ENCODE measurements around the gene FBN1. TPM values are rescaled to one million over a fixed set of nuclear protein-coding genes. Genes with fewer than 3 reads are reported as not detected.

FBN1 gene
- total RNA-seq, 1 donor from 2014 or later: 78.8 TPM

- Histone ChIP-seq H3K4me1 (no peaks in the 10 kb centered on the region), H3K4me2 (no peak overlapping the region), H3K79me2 (ENCODE audit: low read depth) (no peaks in the 10 kb centered on the region), H3K4me3 (no peak overlapping the region), H3K27me3 (no peaks in the 10 kb centered on the region), H3K9ac (no peak overlapping the region), H4K20me1 (ENCODE audit: low read depth) (no peaks in the 10 kb centered on the region), H3K27ac (no peak overlapping the region), H3K36me3 (no peaks in the 10 kb centered on the region), H3K9me3 (ENCODE audit: low read depth) (no peaks in the 10 kb centered on the region), H3F3A (ENCODE audit: low read depth) (no peaks in the 10 kb centered on the region), H2AFZ (replicated peaks) (no peak overlapping the region)
- DNase-seq (ENCODE audit: low spot score): no peak
- no peak overlapping the region for H3K4me3 Mint-ChIP-seq
- peaks cover 16% of the 10 kb centered on the region for H3K36me3 Mint-ChIP-seq
- H3K27ac Mint-ChIP-seq: no peak overlapping the region
- H3K27me3 Mint-ChIP-seq (ENCODE audit: insufficient read depth, low read depth): no peaks in the 10 kb centered on the region
- H3K9me3 Mint-ChIP-seq: no peaks in the 10 kb centered on the region
- TF ChIP-seq EZH2phosphoT487 (IDR thresholded peaks at IDR 0.05) (no peak), EZH2 (IDR thresholded peaks at IDR 0.05) (no peak), CTCF (IDR thresholded peaks at IDR 0.05) (no peak)
- peaks cover 7% of the 10 kb centered on the region for H3K4me1 Mint-ChIP-seq
These were observed 237.2 kb downstream of the FBN1 start for GRCh38 chr15:48408327-48408726.

- no peaks in the 10 kb centered on the region for H3K27me3 ChIP-seq
- no peak overlapping the region for H3K27ac Mint-ChIP-seq
- no peak overlapping the region for H3K4me3 ChIP-seq
- no peaks in the 10 kb centered on the region for H3F3A ChIP-seq (ENCODE audit: low read depth)
- H3K9me3 ChIP-seq (ENCODE audit: low read depth): no peaks in the 10 kb centered on the region
- no peak for DNase-seq (ENCODE audit: low spot score)
- TF ChIP-seq CTCF (IDR thresholded peaks at IDR 0.05) (no peak), EZH2phosphoT487 (IDR thresholded peaks at IDR 0.05) (no peak)
- no peak overlapping the region for H3K27ac ChIP-seq
- no peaks in the 10 kb centered on the region for H3K27me3 Mint-ChIP-seq (ENCODE audit: insufficient read depth, low read depth)
- H3K79me2 ChIP-seq (ENCODE audit: low read depth): no peaks in the 10 kb centered on the region
- no peaks in the 10 kb centered on the region for H4K20me1 ChIP-seq (ENCODE audit: low read depth)
- peaks cover 16% of the 10 kb centered on the region for H3K36me3 Mint-ChIP-seq
- H3K4me3 Mint-ChIP-seq: no peak overlapping the region
- H3K4me2 ChIP-seq: no peak overlapping the region
- H3K9ac ChIP-seq: no peak overlapping the region
- H2AFZ ChIP-seq (replicated peaks): no peak overlapping the region
- no peaks in the 10 kb centered on the region for H3K4me1 ChIP-seq
- peaks cover 7% of the 10 kb centered on the region for H3K4me1 Mint-ChIP-seq
- H3K36me3 ChIP-seq: no peaks in the 10 kb centered on the region
- H3K9me3 Mint-ChIP-seq: no peaks in the 10 kb centered on the region
These were observed 237.9 kb downstream of the FBN1 start for GRCh38 chr15:48407646-48408045.

- Histone ChIP-seq H3F3A (ENCODE audit: low read depth) (no peaks in the 10 kb centered on the region), H3K27me3 (no peaks in the 10 kb centered on the region), H4K20me1 (ENCODE audit: low read depth) (no peaks in the 10 kb centered on the region), H3K36me3 (no peaks in the 10 kb centered on the region), H3K4me3 (no peak overlapping the region), H3K9ac (no peak overlapping the region), H3K9me3 (ENCODE audit: low read depth) (no peaks in the 10 kb centered on the region), H3K4me2 (no peak overlapping the region), H2AFZ (replicated peaks) (no peak overlapping the region), H3K27ac (no peak overlapping the region), H3K79me2 (ENCODE audit: low read depth) (no peaks in the 10 kb centered on the region), H3K4me1 (no peaks in the 10 kb centered on the region)
- TF ChIP-seq EZH2 (IDR thresholded peaks at IDR 0.05): no peak
- no peak for TF ChIP-seq EZH2phosphoT487 (IDR thresholded peaks at IDR 0.05)
- peak; percentile 24 for TF ChIP-seq CTCF (IDR thresholded peaks at IDR 0.05)
- no peak overlapping the region for H3K4me3 Mint-ChIP-seq
- H3K9me3 Mint-ChIP-seq: no peaks in the 10 kb centered on the region
- no peak for DNase-seq (ENCODE audit: low spot score)
- H3K4me1 Mint-ChIP-seq: peaks cover 7% of the 10 kb centered on the region
- no peaks in the 10 kb centered on the region for H3K27me3 Mint-ChIP-seq (ENCODE audit: insufficient read depth, low read depth)
- no peak overlapping the region for H3K27ac Mint-ChIP-seq
- H3K36me3 Mint-ChIP-seq: peaks cover 11% of the 10 kb centered on the region
These were observed 238.6 kb downstream of the FBN1 start for GRCh38 chr15:48406911-48407310.

All from neural progenitor cell (in vitro differentiated cells).